H1 (cell line): ENCODE data around the gene UBL5. TPM values are rescaled to one million over a fixed set of nuclear protein-coding genes. Genes with fewer than 3 reads are reported as not detected.

Source experiments
- CTCF ChIA-PET: fragments of 300-600 bp; sonication (Branson Sonifier 250); formaldehyde crosslinking; loops from one replicate; lab custom pipeline; 2021; ENCODE audit not compliant: partially characterized antibody; lab: Charles Lee
- POLR2A ChIA-PET: fragments of 300-600 bp; sonication (Branson Sonifier 250); formaldehyde crosslinking; loops from one replicate; lab custom pipeline; 2021; ENCODE audit warnings: inconsistent platforms; ENCODE audit not compliant: partially characterized antibody; lab: Charles Lee
- DNase-seq, 2 experiments: peaks; one replicate each; pipeline versions ENCODE4 v3.0.0 to v3.0.0-alpha.2; 2010 to 2022; ENCODE audit warnings: low spot score in 2 of 2, low read depth in 1 of 2, mixed read lengths in 1 of 2
- FAIRE-seq: peaks from 2 replicates; lab custom pipeline; 2011; peaks lifted over from hg19 to GRCh38; lab: Jason Lieb, UNC
- H2AFZ ChIP-seq: 2 replicates; pipeline ENCODE4 v1.8.1; 2012; ENCODE audit warnings: low read length, inconsistent platforms
- H2AK5ac ChIP-seq: 2 replicates; pipeline ENCODE4 v1.6.1; 2013; ENCODE audit warnings: low read depth, low read length
- H2BK120ac ChIP-seq: replicated peaks from 2 replicates; pipeline ENCODE3; 2013; ENCODE audit warnings: low read depth, low read length, inconsistent platforms
- H2BK12ac ChIP-seq: 2 replicates; pipeline ENCODE4 v1.6.1; 2013; ENCODE audit warnings: low read depth, low read length
- H2BK15ac ChIP-seq: 2 replicates; pipeline ENCODE4 v1.6.1; 2013; ENCODE audit warnings: low read length
- H2BK20ac ChIP-seq: 2 replicates; pipeline ENCODE4 v1.6.1; 2013; ENCODE audit warnings: low read length
- H2BK5ac ChIP-seq: 2 replicates; pipeline ENCODE4 v1.6.1; 2013; ENCODE audit warnings: low read depth, low read length
- H3K14ac ChIP-seq: 2 replicates; pipeline ENCODE4 v1.6.1; 2013; ENCODE audit warnings: inconsistent platforms; ENCODE audit not compliant: insufficient read length
- H3K18ac ChIP-seq: 2 replicates; pipeline ENCODE4 v1.6.1; 2013; ENCODE audit warnings: low read length; ENCODE audit errors: extremely low read depth
- H3K23ac ChIP-seq: 2 replicates; pipeline ENCODE4 v1.6.1; 2013; ENCODE audit warnings: inconsistent platforms; ENCODE audit not compliant: insufficient read length
- H3K23me2 ChIP-seq: 2 replicates; pipeline ENCODE4 v1.6.1; 2013; ENCODE audit warnings: low read depth, low read length
- H3K27ac ChIP-seq: 2 replicates; pipeline ENCODE4 v1.6.1; 2011; ENCODE audit warnings: low read depth, low read length, inconsistent platforms
- H3K27me3 ChIP-seq, 4 experiments: replicated peaks in 1 of 4; 1 replicate in 1 of 4; 2 replicates in 3 of 4; pipeline versions ENCODE4 v1.6.1 to v1.8.1; 2011 to 2013; ENCODE audit warnings: low read length in 3 of 4, mild to moderate bottlenecking in 3 of 4, inconsistent platforms in 2 of 4, mixed read lengths in 2 of 4, moderate library complexity in 1 of 4; ENCODE audit not compliant: control insufficient read depth in 3 of 4, insufficient read depth in 3 of 4; ENCODE audit errors: extremely low read depth in 1 of 4
- H3K36me3 ChIP-seq, 4 experiments: 2 replicates each; pipeline versions ENCODE4 v1.6.1 to v1.8.1; 2011 to 2013; ENCODE audit warnings: mild to moderate bottlenecking in 4 of 4, low read length in 3 of 4, moderate library complexity in 2 of 4, control low read depth in 1 of 4, inconsistent platforms in 1 of 4; ENCODE audit not compliant: insufficient read depth in 4 of 4, control insufficient read depth in 2 of 4
- H3K4ac ChIP-seq: replicated peaks from 2 replicates; pipeline ENCODE3; 2013; ENCODE audit warnings: low read length, low read depth, mixed read lengths, inconsistent platforms; ENCODE audit not compliant: insufficient read length
- H3K4me1 ChIP-seq, 4 experiments: replicated peaks in 1 of 4; 1 replicate in 1 of 4; 2 replicates in 3 of 4; pipeline versions ENCODE4 v1.6.1 to v1.8.1; 2011 to 2013; ENCODE audit warnings: low read length in 3 of 4, inconsistent platforms in 2 of 4, mixed read lengths in 1 of 4; ENCODE audit not compliant: insufficient read depth in 4 of 4, control insufficient read depth in 3 of 4
- H3K4me2 ChIP-seq, 2 experiments: 2 replicates each; pipeline versions ENCODE4 v1.6.1 to v1.8.1; 2011 to 2013; ENCODE audit warnings: low read depth in 2 of 2, low read length in 2 of 2, control low read depth in 1 of 2, inconsistent platforms in 1 of 2, mild to moderate bottlenecking in 1 of 2; ENCODE audit not compliant: insufficient read depth in 1 of 2
- H3K4me3 ChIP-seq, 4 experiments: fragments of 200-600, 300-600 bp in 1 of 4; sonication (generic), shearing (Covaris generic), sonication (Bioruptor Twin) in 1 of 4; 2 replicates each; pipeline versions ENCODE4 v1.5.1 to v1.8.1; 2011 to 2016; ENCODE audit warnings: low read length in 4 of 4, low read depth in 3 of 4, control low read depth in 2 of 4, inconsistent platforms in 2 of 4, mild to moderate bottlenecking in 2 of 4, mixed read lengths in 1 of 4, moderate library complexity in 1 of 4; ENCODE audit not compliant: insufficient read depth in 2 of 4; ENCODE audit errors: extremely low read depth in 1 of 4
- H3K56ac ChIP-seq: replicated peaks from 2 replicates; pipeline ENCODE3; 2013; ENCODE audit warnings: low read depth, mild to moderate bottlenecking, mixed read lengths, low read length, inconsistent platforms; ENCODE audit not compliant: insufficient read length
- H3K79me1 ChIP-seq: 2 replicates; pipeline ENCODE4 v1.6.1; 2013; ENCODE audit warnings: low read depth, low read length, control low read depth
- H3K79me2 ChIP-seq, 2 experiments: 2 replicates each; pipeline versions ENCODE4 v1.6.1 to v1.8.1; 2012 to 2013; ENCODE audit warnings: low read length in 2 of 2, mild to moderate bottlenecking in 2 of 2, inconsistent platforms in 1 of 2; ENCODE audit not compliant: insufficient read depth in 2 of 2, control insufficient read depth in 1 of 2
- H3K9ac ChIP-seq, 4 experiments: replicated peaks in 1 of 4; 1 replicate in 1 of 4; 2 replicates in 3 of 4; pipeline versions ENCODE4 v1.6.1 to v1.8.1; 2011 to 2013; ENCODE audit warnings: low read depth in 3 of 4, low read length in 3 of 4, control low read depth in 2 of 4, mild to moderate bottlenecking in 2 of 4, moderate library complexity in 2 of 4, inconsistent platforms in 1 of 4; ENCODE audit errors: extremely low read depth in 1 of 4
- H3K9me3 ChIP-seq, 2 experiments: 2 replicates each; pipeline versions ENCODE4 v1.6.1 to v1.8.1; 2012 to 2013; ENCODE audit warnings: mild to moderate bottlenecking in 2 of 2, moderate library complexity in 2 of 2, control low read depth in 1 of 2, inconsistent platforms in 1 of 2, low read depth in 1 of 2, low read length in 1 of 2, mixed read lengths in 1 of 2; ENCODE audit not compliant: insufficient read depth in 2 of 2
- H4K20me1 ChIP-seq, 2 experiments: replicated peaks in 1 of 2; 2 replicates each; pipeline versions ENCODE3 to v1.8.1; 2011 to 2013; ENCODE audit warnings: inconsistent platforms in 2 of 2, low read length in 2 of 2, mild to moderate bottlenecking in 1 of 2; ENCODE audit not compliant: insufficient read depth in 2 of 2, control insufficient read depth in 1 of 2
- H4K5ac ChIP-seq: 2 replicates; pipeline ENCODE4 v1.6.1; 2013; ENCODE audit warnings: low read length, low read depth, mixed read lengths, inconsistent platforms; ENCODE audit not compliant: insufficient read length
- H4K8ac ChIP-seq: 2 replicates; pipeline ENCODE4 v1.8.0; 2013; ENCODE audit warnings: mild to moderate bottlenecking, moderate library complexity, low read length, inconsistent platforms; ENCODE audit not compliant: insufficient read depth; ENCODE audit errors: extremely low read depth
- H4K91ac ChIP-seq: replicated peaks from 2 replicates; pipeline ENCODE3; 2013; ENCODE audit warnings: low read length, mixed read lengths, inconsistent platforms; ENCODE audit not compliant: insufficient read length
- BACH1 ChIP-seq: IDR thresholded peaks from 2 replicates; pipeline ENCODE4 v1.6.1; 2012; ENCODE audit warnings: low read length, improper control_type of control experiment
- BRCA1 ChIP-seq: IDR thresholded peaks from 2 replicates; pipeline ENCODE4 v1.6.1; 2012; ENCODE audit warnings: low read depth, low read length, improper control_type of control experiment
- CBX8 ChIP-seq: fragments of 300-800, 300-1000 bp; sonication (generic); IDR thresholded peaks from 2 replicates; pipeline ENCODE4 v1.7.1; 2016; ENCODE audit warnings: low read depth, low read length, borderline replicate concordance
- CHD1 ChIP-seq: IDR thresholded peaks from 2 replicates; pipeline ENCODE4 v1.6.1; 2012; ENCODE audit warnings: low read depth, low read length, improper control_type of control experiment
- CTCF ChIP-seq, 3 experiments: IDR thresholded peaks; 1 replicate in 2 of 3; 2 replicates in 1 of 3; pipeline versions ENCODE4 v1.5.1 to v1.6.1; 2011; ENCODE audit warnings: low read length in 3 of 3, mild to moderate bottlenecking in 3 of 3, inconsistent platforms in 2 of 3, low read depth in 1 of 3, moderate library complexity in 1 of 3; ENCODE audit not compliant: insufficient read depth in 1 of 3; ENCODE audit errors: control extremely low read depth in 1 of 3
- HDAC2 ChIP-seq, 2 experiments: fragments of 300-600 bp in 1 of 2; sonication (generic) in 1 of 2; IDR thresholded peaks; 2 replicates each; pipeline ENCODE4 v1.6.1; 2011 to 2012; ENCODE audit warnings: low read depth in 2 of 2, low read length in 2 of 2, mild to moderate bottlenecking in 2 of 2, moderate library complexity in 2 of 2, borderline replicate concordance in 1 of 2, inconsistent platforms in 1 of 2
- RXRA ChIP-seq: IDR thresholded peaks from 2 replicates; pipeline ENCODE4 v1.6.1; 2011; ENCODE audit warnings: low read depth, mild to moderate bottlenecking, low read length, moderate library complexity; ENCODE audit not compliant: insufficient read depth
- USF2 ChIP-seq: IDR thresholded peaks from 2 replicates; pipeline ENCODE4 v1.6.1; 2011; ENCODE audit warnings: low read length, improper control_type of control experiment
- WGBS, 2 experiments: shearing (Covaris generic) in 1 of 2; methylation state at CpG; one replicate each; pipeline versions ENCODE4 v1.1.6 to v1.1.7; 2013 to 2015; ENCODE audit warnings: low lambda C conversion rate in 2 of 2, mixed read lengths in 2 of 2, inconsistent platforms in 1 of 2, low coverage in 1 of 2, missing lambda C conversion rate in 1 of 2; ENCODE audit not compliant: insufficient replicate concordance in 2 of 2, insufficient coverage in 1 of 2, insufficient read length in 1 of 2; ENCODE audit errors: extremely low coverage in 1 of 2, missing lambda C conversion rate in 1 of 2; 5-methylcytosine and 5-hydroxymethylcytosine counted together
- polyA plus RNA-seq, 7 experiments: library from polyadenylated mRNA; depleted of rRNA in 3 of 7; stranded (reverse) in 5 of 7; unstranded in 2 of 7; fragments of >200 nt in 5 of 7; fragments of 200-250 nt in 2 of 7; gene quantifications; 1 replicate in 5 of 7; 2 replicates in 1 of 7; 4 replicates in 1 of 7; pipeline versions ENCODE4 v1.2.1 to v1.2.3, GENCODE V29; 2011 to 2013; ENCODE audit warnings: missing spikeins in 2 of 7, mixed read lengths in 2 of 7
- total RNA-seq: library from RNA; stranded (reverse); fragmentation: NEBNext Ultra II Directional; extraction: Animal tissue kit (Norgen Biotek cat#: 25700); gene quantifications from 2 replicates; pipeline ENCODE4 v1.2.1, GENCODE V29; 2021

The UBL5 gene
- total and polyA plus RNA-seq, 2 of the 8 experiments (the other 6 are each of a cell fraction or from before 2014, with no cell fraction given): 416 to 1,209 TPM

GRCh38 chr19:9871626-9872338 is 44.1 kb downstream of the UBL5 start:
- Histone ChIP-seq H4K20me1 (peaks cover 0 to 3% of the 10 kb centered on the region in 2 experiments), H3K36me3 (no peaks in the 10 kb centered on the region; a peak in 1 of 8 replicates), H3K27me3 (no peaks in the 10 kb centered on the region), H2AK5ac (no peak overlapping the region), H3K79me2 (no peaks in the 10 kb centered on the region), H3K18ac (no peak overlapping the region), H4K8ac (peak overlapping the region; percentile 3; the same call in 1 of the 2 replicates), H3K9ac (peak overlapping the region in 1 of 4 experiments; percentile 10; a peak in 1 of 7 replicates), H3K27ac (no peak overlapping the region), H3K4me2 (no peak overlapping the region), H3K4me1 (no peaks in the 10 kb centered on the region; a peak in 1 of 7 replicates), H2BK15ac (no peak overlapping the region), H3K14ac (no peak overlapping the region), H4K91ac (no peak overlapping the region), H2AFZ (no peak overlapping the region), H3K23ac (no peak overlapping the region), H3K23me2 (peaks cover 2% of the 10 kb centered on the region; the same call in 1 of the 2 replicates), H2BK5ac (no peak overlapping the region), H4K5ac (no peak overlapping the region), H3K9me3 (no peaks in the 10 kb centered on the region), H2BK120ac (no peak overlapping the region), H2BK12ac (0 out of 2 replicates have a peak overlapping the region, but pooled peaks have one; percentile 7), H3K4me3 (no peak overlapping the region), H3K4ac (no peak overlapping the region), H3K56ac (no peak overlapping the region), H2BK20ac (no peak overlapping the region), H3K79me1 (no peaks in the 10 kb centered on the region; the same call in 1 of the 2 replicates)
- POLR2A ChIA-PET: interaction anchor here (0.8 to 2.3 kb wide), 9 partner anchors 8 to 128 kb away, joined by 3 to 6 read pairs (median 4); no protein-coding TSS in a partner anchor
- FAIRE-seq (no peak), DNase-seq (no peak)
- CTCF ChIA-PET: interaction anchor here (0.5 to 1.8 kb wide), 3 partner anchors 13 to 817 kb away, joined by 3 to 5 read pairs (median 3); no protein-coding TSS in a partner anchor
- WGBS, 2 experiments: 85% methylated on average over 16 of the region's 16 CpGs; no CpG with 5 or more reads in 1 of the 2 experiments
- TF ChIP-seq HDAC2 (IDR thresholded peaks at IDR 0.05; ENCODE audit: borderline replicate concordance in 1 of 2, low read depth in 2 of 2, low read length in 2 of 2): no peak
- no peak for TF ChIP-seq BACH1
- no peak for TF ChIP-seq CHD1
- TF ChIP-seq RXRA: no peak
- TF ChIP-seq CBX8: no peak
- no peak for TF ChIP-seq CTCF (IDR thresholded peaks at IDR 0.05; ENCODE audit: control extremely low read depth in 1 of 3, insufficient read depth in 1 of 3, low read depth in 1 of 3, low read length in 3 of 3)
- no peak for TF ChIP-seq BRCA1
- TF ChIP-seq USF2: no peak
